ENCODE measurements around the gene ANO5. TPM values are rescaled to one million over a fixed set of nuclear protein-coding genes. Genes with fewer than 3 reads are reported as not detected.

The ANO5 gene
- total RNA-seq, 1 donor from 2014 or later: 1.6 TPM

DNA sequence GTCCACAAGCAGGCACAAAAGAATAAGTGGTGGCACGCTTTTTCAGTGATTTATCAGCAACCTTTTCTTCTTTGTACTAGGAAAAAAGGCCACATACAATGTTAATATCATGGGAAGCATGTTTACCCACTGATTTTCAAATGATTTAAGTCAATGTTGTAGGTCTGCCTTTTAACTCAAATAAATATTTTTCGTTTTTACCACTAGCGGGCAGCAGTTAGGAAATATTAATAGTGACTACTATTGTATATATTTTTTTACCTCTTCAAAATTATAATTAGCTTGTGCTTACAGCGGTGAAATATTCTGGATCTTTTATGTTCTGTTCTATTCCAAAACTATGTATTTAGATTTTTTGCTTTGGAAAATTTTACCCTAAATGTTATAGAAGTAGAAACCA, 138.9 kb downstream of the ANO5 start:
- no peak for DNase-seq (ENCODE audit: low read depth)
- TF ChIP-seq, protein P1, sequence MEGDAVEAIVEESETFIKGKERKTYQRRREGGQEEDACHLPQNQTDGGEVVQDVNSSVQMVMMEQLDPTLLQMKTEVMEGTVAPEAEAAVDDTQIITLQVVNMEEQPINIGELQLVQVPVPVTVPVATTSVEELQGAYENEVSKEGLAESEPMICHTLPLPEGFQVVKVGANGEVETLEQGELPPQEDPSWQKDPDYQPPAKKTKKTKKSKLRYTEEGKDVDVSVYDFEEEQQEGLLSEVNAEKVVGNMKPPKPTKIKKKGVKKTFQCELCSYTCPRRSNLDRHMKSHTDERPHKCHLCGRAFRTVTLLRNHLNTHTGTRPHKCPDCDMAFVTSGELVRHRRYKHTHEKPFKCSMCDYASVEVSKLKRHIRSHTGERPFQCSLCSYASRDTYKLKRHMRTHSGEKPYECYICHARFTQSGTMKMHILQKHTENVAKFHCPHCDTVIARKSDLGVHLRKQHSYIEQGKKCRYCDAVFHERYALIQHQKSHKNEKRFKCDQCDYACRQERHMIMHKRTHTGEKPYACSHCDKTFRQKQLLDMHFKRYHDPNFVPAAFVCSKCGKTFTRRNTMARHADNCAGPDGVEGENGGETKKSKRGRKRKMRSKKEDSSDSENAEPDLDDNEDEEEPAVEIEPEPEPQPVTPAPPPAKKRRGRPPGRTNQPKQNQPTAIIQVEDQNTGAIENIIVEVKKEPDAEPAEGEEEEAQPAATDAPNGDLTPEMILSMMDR (conservative IDR thresholded peaks at IDR 0.05; ENCODE audit: low read depth, low read length): no peak
- no peak overlapping the region for H3K4me3 ChIP-seq (ENCODE audit: low read depth, low read length)

Other genes starting within 250 kb of the ANO5 start
- gene SLC17A6, start 145.3 kb downstream of the ANO5 start, total RNA-seq: not detected in 2 replicates